HepG2 (cell line): ENCODE measurements around the gene SP5. TPM values are rescaled to one million over a fixed set of nuclear protein-coding genes. Genes with fewer than 3 reads are reported as not detected.

Experiments used
- BRCA1 ChIP-seq: sonication (generic); formaldehyde crosslinking; IDR thresholded peaks from 2 replicates; pipeline ENCODE4 v1.4.0; 2020; ENCODE audit warnings: missing genetic modification reagents
- CBX1 ChIP-seq: IDR thresholded peaks from one replicate; pipeline ENCODE4 v1.6.1; 2016; ENCODE audit warnings: antibody characterized with exemption, low read depth
- CEBPZ ChIP-seq: IDR thresholded peaks from 2 replicates; pipeline ENCODE4 v1.6.1; 2012; ENCODE audit warnings: low read length, improper control_type of control experiment
- DR1 ChIP-seq: sonication (generic); formaldehyde crosslinking; IDR thresholded peaks from 2 replicates; pipeline ENCODE4 v1.8.0; 2021; ENCODE audit warnings: mild to moderate bottlenecking, missing genetic modification reagents, inconsistent platforms
- KLF6 ChIP-seq: IDR thresholded peaks from 2 replicates; pipeline ENCODE4 v1.8.0; 2016; ENCODE audit warnings: missing biosample characterization, missing genetic modification reagents
- RBM39 ChIP-seq: fragments of 200-400 bp; formaldehyde crosslinking; IDR thresholded peaks from one replicate; pipeline ENCODE4 v1.6.1; 2018; ENCODE audit warnings: antibody characterized with exemption, mild to moderate bottlenecking, low read depth, low read length; ENCODE audit not compliant: poor library complexity, severe bottlenecking
- SRY ChIP-seq: sonication (generic); formaldehyde crosslinking; IDR thresholded peaks from 2 replicates; pipeline ENCODE4 v1.8.0; 2022; ENCODE audit warnings: mild to moderate bottlenecking, missing genetic modification reagents
- STAG1 ChIP-seq: sonication (generic); formaldehyde crosslinking; IDR thresholded peaks from 2 replicates; pipeline ENCODE4 v1.4.0; 2020; ENCODE audit warnings: missing genetic modification reagents
- ZNF136 ChIP-seq: sonication (generic); formaldehyde crosslinking; IDR thresholded peaks from 2 replicates; pipeline ENCODE4 v1.8.1; 2022; ENCODE audit warnings: low read depth, mild to moderate bottlenecking, moderate library complexity, missing genetic modification reagents
- ZNF142 ChIP-seq: sonication (generic); formaldehyde crosslinking; IDR thresholded peaks from 2 replicates; pipeline ENCODE4 v1.4.0; 2020; ENCODE audit warnings: missing genetic modification reagents
- ZNF430 ChIP-seq: sonication (generic); formaldehyde crosslinking; IDR thresholded peaks from 2 replicates; pipeline ENCODE4 v1.9.0; 2021; ENCODE audit warnings: mild to moderate bottlenecking, missing genetic modification reagents
- ZNF674 ChIP-seq: sonication (generic); formaldehyde crosslinking; IDR thresholded peaks from 2 replicates; pipeline ENCODE4 v1.5.0; 2020; ENCODE audit warnings: low read depth, mild to moderate bottlenecking, missing genetic modification reagents
- ZNF800 ChIP-seq: sonication (generic); formaldehyde crosslinking; IDR thresholded peaks from 2 replicates; pipeline ENCODE4 v1.4.0; 2020; ENCODE audit warnings: missing genetic modification reagents
- ZSCAN30 ChIP-seq: sonication (generic); formaldehyde crosslinking; IDR thresholded peaks from 2 replicates; pipeline ENCODE4 v1.5.0; 2020; ENCODE audit warnings: mild to moderate bottlenecking, missing genetic modification reagents
- ZSCAN9 ChIP-seq: IDR thresholded peaks from 2 replicates; pipeline ENCODE4 v1.6.1; 2016; ENCODE audit warnings: borderline replicate concordance
- polyA plus RNA-seq, 8 experiments: library from polyadenylated mRNA; depleted of rRNA in 3 of 8; stranded (reverse) in 7 of 8; unstranded in 1 of 8; fragments of >200 nt; fragmentation: Illumina TruSeq in 4 of 8; extraction: Trizol in 4 of 8; gene quantifications; 2 replicates each; pipeline versions ENCODE4 v1.2.1 to v1.2.3, GENCODE V29; 2011 to 2016; ENCODE audit warnings: low read depth in 4 of 8, missing spikeins in 1 of 8, mixed read lengths in 1 of 8; ENCODE audit not compliant: insufficient read depth in 1 of 8
- total RNA-seq, 5 experiments: library from RNA; depleted of rRNA; stranded (reverse); fragments of >200 nt; fragmentation: Illumina TruSeq; extraction: Trizol; gene quantifications; 2 replicates each; pipeline ENCODE4 v1.2.3, GENCODE V29; 2016; ENCODE audit warnings: low read depth in 1 of 5
- TF ChIP-seq, protein P1 (sequence below): sonication (generic); formaldehyde crosslinking; IDR thresholded peaks from 2 replicates; pipeline ENCODE4 v1.4.0; 2020; ENCODE audit warnings: mild to moderate bottlenecking, missing genetic modification reagents

Gene SP5
- total and polyA plus RNA-seq, 2 of the 13 experiments (the other 11 are each of a cell fraction or from before 2014, with no cell fraction given): 50.8 to 119 TPM

GRCh38 chr2:170713543-170714380 is 1.4 kb upstream of the SP5 start (continued):
- TF ChIP-seq SRY (CRISPR knock-in tag): peak; percentile 53; the same call in 1 of the 2 replicates
- TF ChIP-seq KLF6: no peak
- TF ChIP-seq RBM39: no peak
- no peak for TF ChIP-seq ZNF674 (CRISPR knock-in tag)
- TF ChIP-seq STAG1 (CRISPR knock-in tag): no peak; the same call in 1 of the 2 replicates
- no peak for TF ChIP-seq DR1 (CRISPR knock-in tag)
- no peak; the same call in 1 of the 2 replicates for TF ChIP-seq ZNF142 (CRISPR knock-in tag)
- TF ChIP-seq ZNF800 (CRISPR knock-in tag): peak; percentile 39; the same call in 1 of the 2 replicates
- no peak; the same call in 1 of the 2 replicates for TF ChIP-seq BRCA1 (CRISPR knock-in tag)
- TF ChIP-seq ZNF430: no peak
- TF ChIP-seq ZSCAN30 (CRISPR knock-in tag): peak; percentile 9; the same call in 1 of the 2 replicates
- no peak for TF ChIP-seq CEBPZ
- TF ChIP-seq ZNF136 (CRISPR knock-in tag): peak; percentile 92; the same call in 1 of the 2 replicates
- TF ChIP-seq, protein P1, sequence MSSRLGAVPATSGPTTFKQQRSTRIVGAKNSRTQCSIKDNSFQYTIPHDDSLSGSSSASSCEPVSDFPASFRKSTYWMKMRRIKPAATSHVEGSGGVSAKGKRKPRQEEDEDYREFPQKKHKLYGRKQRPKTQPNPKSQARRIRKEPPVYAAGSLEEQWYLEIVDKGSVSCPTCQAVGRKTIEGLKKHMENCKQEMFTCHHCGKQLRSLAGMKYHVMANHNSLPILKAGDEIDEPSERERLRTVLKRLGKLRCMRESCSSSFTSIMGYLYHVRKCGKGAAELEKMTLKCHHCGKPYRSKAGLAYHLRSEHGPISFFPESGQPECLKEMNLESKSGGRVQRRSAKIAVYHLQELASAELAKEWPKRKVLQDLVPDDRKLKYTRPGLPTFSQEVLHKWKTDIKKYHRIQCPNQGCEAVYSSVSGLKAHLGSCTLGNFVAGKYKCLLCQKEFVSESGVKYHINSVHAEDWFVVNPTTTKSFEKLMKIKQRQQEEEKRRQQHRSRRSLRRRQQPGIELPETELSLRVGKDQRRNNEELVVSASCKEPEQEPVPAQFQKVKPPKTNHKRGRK (CRISPR knock-in tag): no peak
- TF ChIP-seq ZSCAN9 (CRISPR knock-in tag): no peak
- TF ChIP-seq CBX1: peak; percentile 8
